ENCODE results near the gene TP73.

Gene TP73

DNA sequence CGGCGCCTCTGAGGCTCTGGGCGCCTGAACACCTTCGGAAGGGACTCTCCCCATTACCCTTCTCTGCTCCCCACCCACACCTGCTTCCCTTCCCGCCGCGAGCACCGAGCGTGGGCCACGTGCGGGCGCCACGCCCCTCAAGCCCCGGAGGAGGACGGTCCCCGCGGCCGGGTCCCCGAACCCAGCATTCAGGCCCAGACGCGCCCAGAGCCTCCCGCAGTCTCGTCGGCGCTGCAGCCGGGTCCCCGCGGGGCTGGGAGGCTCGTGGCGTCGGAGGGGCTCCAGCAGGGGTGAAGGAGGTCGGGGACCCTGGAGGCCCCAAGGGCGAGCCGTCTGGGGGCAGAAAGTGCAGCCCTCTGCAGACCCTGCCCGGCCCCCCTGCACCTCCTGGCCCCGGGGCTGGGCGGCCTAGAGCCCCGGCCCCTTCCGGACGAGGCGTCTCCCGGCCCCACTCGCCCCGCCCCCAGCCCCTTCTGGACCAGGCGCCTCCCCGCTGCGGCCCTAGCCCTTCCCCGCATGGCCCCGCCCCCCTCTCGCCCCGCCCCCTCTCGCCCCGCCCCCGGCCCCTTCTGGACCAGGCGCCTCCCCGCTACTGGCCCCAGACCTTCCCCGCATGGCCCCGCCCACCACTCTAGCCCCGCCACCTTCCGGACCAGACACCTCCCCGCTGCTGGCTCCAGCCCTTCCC, 119.9 kb downstream of the TP73 start:
- peak; percentile 97 for DNase-seq

DNA sequence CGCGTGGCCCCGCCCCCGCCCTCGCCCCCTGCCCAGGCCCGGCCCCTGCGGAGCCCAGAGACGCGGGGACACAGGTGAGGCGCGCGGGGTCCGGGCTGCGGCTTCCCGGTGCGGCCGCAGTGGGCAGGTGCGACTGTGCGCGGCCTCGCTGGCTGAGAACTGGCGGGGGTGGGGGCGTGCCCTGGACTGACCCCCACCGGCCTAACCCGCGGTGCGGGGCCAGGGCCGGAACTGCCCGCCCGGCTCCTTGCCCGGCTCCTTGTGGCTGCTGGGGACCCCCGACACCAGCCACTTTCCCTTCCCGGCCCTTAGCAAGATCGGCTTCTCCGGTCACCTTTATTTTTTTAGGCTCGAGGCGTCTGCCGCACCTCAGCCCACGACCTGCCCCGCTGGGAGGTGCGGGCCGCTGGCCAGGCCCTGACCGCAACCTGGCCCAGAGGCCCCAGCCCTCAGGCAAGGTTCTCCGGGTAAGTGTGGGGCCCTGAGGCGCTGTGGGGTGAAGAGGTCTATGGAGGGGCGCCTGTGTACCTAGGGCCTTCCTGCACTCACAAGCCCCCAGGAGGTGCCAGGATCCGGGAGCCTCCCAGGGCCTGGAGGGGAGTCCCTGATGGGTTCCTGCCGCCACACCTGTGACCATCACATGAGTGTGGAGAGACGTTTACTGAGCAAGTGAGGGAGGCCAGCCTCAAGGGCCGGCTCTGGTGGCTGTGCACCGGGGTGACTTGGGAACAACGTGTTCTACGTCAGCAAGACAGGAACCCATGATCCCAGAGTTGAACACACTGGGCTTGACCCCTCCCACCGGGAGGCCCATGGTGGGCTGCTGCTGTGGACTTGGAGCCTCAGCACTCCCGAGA, 120.6 kb downstream of the TP73 start, which contains the start of gene SMIM1:
Gene SMIM1, plus strand, starts transcription at position 35 of the 857 bp plus-strand sequence. CDS start 2,625 bp downstream, outside the sequence.
- peak; percentile 43 for DNase-seq

DNA sequence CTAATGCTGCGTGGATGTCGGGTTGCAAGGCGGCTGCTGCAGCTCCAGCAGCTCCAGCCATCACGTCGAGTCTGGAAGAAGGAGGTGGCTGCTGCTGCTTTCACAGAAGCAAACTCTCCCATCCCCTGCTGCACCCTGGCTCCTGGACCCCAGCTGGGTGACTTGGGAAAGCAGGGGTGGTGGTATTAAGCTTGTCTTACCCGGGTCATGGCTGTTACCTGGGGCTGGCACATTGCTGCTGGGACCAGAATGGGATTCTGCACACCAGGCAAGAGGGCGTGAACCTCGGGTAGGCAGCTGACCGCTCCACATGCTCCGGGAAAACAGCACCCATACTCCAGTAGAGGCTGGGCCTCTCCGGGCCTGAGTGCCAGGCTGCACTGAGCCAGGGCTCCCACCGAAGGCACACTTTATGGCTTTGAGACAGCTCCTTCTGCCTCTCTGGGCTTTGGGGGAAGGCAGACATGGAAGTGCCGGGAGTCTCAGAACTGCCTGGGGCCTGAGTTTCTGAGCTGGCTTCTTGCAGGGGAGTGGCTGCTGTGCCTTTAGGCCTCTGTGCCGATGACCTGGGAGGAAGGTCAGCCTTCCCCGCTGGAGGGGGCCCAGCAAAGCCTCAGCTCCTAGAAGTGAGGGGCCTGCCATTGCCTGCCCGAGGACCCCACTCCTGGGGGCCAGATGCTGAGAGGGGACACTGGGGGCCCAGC, 121.4 kb downstream of the TP73 start:
- DNase-seq, result peak; percentile 40

GRCh38 chr1:3774276-3774945, 122.1 kb downstream of the TP73 start:
- DNase-seq, result no peak

DNA sequence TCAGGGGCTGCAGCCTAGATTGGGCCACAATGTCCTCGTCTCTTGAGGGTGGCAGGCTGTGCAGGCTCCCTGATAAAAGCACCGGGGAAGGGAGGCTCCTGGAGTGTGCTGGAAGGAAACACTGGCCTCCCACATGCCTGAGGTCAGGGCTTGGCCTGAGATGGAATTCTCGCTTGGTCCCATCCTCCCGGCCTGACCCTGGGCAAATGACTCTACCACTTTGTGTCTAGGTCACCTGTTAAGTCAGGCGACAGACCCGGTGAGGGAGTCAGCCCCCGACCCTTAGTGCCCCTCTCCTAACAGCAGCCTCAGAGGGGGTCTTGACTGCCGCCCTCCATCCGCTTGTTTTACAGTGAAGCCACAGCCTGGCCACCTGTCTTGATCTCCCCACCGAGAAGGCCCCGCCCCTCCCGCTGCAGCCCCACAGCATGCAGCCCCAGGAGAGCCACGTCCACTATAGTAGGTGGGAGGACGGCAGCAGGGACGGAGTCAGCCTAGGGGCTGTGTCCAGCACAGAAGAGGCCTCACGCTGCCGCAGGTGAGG, 122.7 kb downstream of the TP73 start:
- DNase-seq, result peak; percentile 94

- DNase-seq, result peak; percentile 93
Measured at GRCh38 chr1:3775490-3776230, 123.3 kb downstream of the TP73 start.

GRCh38 chr1:3776231-3776961, 124.1 kb downstream of the TP73 start:
- DNase-seq, result peak; percentile 46

DNA sequence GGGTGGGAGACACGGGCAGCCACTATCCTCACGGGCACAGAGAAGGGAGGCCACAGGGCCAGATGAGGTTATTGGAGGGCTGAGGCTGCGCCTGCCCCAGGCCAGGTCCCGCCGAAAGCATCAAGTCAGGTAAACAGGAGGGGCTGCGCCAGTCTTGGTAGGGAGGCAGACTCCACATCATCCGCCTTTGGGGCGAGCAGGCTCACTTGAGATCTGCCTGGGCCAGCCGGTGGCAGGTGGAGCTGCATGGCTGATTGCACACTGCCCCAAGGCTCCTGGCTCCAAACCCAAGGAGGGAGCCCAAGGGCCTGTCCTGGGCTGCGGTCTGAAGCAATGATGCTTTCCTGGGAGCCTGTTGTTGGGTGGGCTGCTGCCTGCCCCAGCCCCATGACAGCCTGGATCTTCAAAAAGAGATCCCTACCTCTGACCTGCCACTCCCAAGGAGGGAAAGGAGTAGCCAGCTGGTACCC, 124.8 kb downstream of the TP73 start:
- peak; percentile 31 for DNase-seq

- DNase-seq, result no peak
Measured at GRCh38 chr1:3777647-3778589, 125.6 kb downstream of the TP73 start.

GRCh38 chr1:3778590-3779264, 126.4 kb downstream of the TP73 start:
- peak; percentile 31 for DNase-seq

- peak; percentile 36 for DNase-seq
Measured at GRCh38 chr1:3779265-3779911, 127.1 kb downstream of the TP73 start.

DNA sequence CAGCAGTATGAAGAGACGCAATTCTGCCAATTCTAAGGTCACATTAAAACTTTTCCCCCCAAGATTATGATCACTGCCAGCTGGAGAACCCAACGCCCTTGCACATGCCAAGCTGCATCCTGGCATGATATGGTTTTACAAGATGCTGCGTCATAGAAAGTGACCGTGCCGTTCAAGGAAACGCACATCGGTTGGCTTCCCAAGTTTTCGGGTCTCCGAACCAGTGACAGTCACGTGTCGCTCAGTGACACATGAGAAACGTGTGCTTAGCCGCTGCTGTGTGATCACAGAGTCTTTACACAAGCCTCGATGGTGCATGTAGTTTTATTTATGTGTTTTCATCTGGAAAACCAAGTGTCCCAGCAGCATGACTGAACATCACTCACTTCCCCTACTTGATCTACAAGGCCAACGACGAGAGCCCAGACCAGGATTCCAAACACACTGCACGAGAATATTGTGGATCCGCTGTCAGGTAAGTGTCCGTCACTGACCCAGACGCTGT, 127.6 kb downstream of the TP73 start:
- DNase-seq, result no peak

GRCh38 chr1:3780901-3781300, 128.6 kb downstream of the TP73 start:
- DNase-seq, result no peak

GRCh38 chr1:3783651-3784474, 131.5 kb downstream of the TP73 start:
- no peak for DNase-seq

DNA sequence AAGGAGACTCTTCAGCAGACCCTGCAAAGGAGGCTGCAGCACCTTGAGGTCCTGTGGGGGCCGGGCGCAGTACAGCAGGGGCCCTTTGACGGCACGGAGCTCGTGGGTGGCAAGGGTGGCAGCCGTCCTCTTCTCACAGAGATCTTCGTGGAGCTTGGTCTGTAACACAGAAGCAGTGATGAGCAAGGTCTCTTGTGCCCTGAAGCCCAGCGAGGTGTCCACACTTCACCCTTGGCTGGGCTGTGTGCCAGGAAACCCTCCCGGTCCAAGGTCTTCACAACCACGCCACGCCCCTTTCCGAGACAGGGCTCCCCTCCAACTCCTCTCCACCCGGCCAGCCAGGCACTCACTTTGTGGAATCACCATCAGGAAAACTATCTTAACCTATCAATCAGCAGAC, 132.7 kb downstream of the TP73 start:
- DNase-seq, result no peak

DNA sequence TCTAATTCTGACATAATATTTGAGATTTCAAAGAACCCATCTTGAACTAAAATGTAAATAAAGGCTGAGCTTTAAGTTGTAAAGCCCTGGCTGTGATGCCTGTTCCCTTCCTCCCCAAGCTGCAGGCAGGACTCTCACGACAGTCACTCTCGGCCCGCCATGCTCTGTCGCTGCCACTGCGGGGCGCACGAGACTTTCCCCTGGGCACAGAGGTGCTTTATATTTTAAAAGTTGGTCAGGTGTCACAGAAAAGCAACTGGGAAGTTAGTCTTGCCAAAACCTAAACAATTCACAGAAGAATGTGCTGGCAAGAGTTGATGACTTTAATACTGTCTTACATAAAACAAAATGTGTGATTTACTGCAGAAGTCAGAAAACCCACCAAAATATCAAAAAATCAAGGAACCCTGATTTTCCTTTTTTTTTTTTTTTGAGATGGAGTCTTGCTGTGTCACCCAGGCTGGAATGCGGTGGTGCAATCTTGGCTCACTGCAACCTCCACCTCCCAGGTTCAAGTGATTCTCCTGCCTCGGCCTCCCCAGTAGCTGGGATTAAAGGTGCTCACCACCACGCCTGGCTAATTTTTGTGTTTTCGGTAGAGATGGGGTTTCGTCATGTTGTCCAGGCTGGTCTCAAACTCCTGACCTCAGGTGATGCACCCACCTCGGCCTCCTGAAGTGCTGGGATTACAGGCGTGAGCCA, 133.3 kb downstream of the TP73 start:
- peak; percentile 72 for DNase-seq
